Smooth muscle cell (in vitro differentiated cells): Measurements from ENCODE around the gene ANKRD9. TPM values are rescaled to one million over a fixed set of nuclear protein-coding genes. Genes with fewer than 3 reads are reported as not detected.

ENCODE experiments used
- DNase-seq: peaks from one replicate; lab custom pipeline; 2025; ENCODE audit not compliant: unreplicated experiment; lab: John Stamatoyannopoulos, UW
- H2AFZ ChIP-seq: fragments of 200-600 bp; sonication (generic); 2 replicates; pipeline ENCODE4 v1.6.0; 2016; ENCODE audit warnings: antibody characterized with exemption, low read depth, mild to moderate bottlenecking
- H3F3A ChIP-seq: fragments of 200-600 bp; sonication (generic); 2 replicates; pipeline ENCODE4 v1.6.0; 2017; ENCODE audit warnings: antibody characterized with exemption, low read depth
- H3K27ac ChIP-seq: fragments of 200-600 bp; sonication (generic); 2 replicates; pipeline ENCODE4 v1.5.1; 2016; ENCODE audit warnings: low read depth, mild to moderate bottlenecking
- H3K27me3 ChIP-seq: fragments of 200-600 bp; sonication (generic); 2 replicates; pipeline ENCODE4 v1.6.1; 2016; ENCODE audit warnings: low read depth, mild to moderate bottlenecking
- H3K36me3 ChIP-seq: fragments of 200-600 bp; sonication (generic); 2 replicates; pipeline ENCODE4 v1.5.1; 2016; ENCODE audit warnings: low read depth
- H3K4me1 ChIP-seq: fragments of 200-600 bp; sonication (generic); 2 replicates; pipeline ENCODE4 v1.5.1; 2016; ENCODE audit warnings: low read depth
- H3K4me2 ChIP-seq: fragments of 200-600 bp; sonication (generic); 2 replicates; pipeline ENCODE4 v1.6.0; 2016; ENCODE audit warnings: mild to moderate bottlenecking
- H3K4me3 ChIP-seq: fragments of 200-600 bp; sonication (generic); 2 replicates; pipeline ENCODE4 v1.5.1; 2016; ENCODE audit warnings: mild to moderate bottlenecking
- H3K79me2 ChIP-seq: fragments of 200-600 bp; sonication (generic); 2 replicates; pipeline ENCODE4 v1.6.0; 2016; ENCODE audit warnings: low read depth, mild to moderate bottlenecking
- H3K9ac ChIP-seq: fragments of 200-600 bp; sonication (generic); 2 replicates; pipeline ENCODE4 v1.6.0; 2016; ENCODE audit warnings: low read depth
- H3K9me3 ChIP-seq: fragments of 200-600 bp; sonication (generic); replicated peaks from 2 replicates; pipeline ENCODE4 v1.5.1; 2016; ENCODE audit warnings: low read depth
- H4K20me1 ChIP-seq: fragments of 200-600 bp; sonication (generic); 2 replicates; pipeline ENCODE4 v1.6.0; 2016; ENCODE audit warnings: low read depth
- CTCF ChIP-seq: fragments of 200-600 bp; sonication (generic); IDR thresholded peaks from 2 replicates; pipeline ENCODE4 v1.5.1; 2017; ENCODE audit warnings: borderline replicate concordance, mild to moderate bottlenecking, antibody characterized with exemption; ENCODE audit not compliant: insufficient read depth, poor library complexity, severe bottlenecking
- WGBS: methylation state at CpG from one replicate; pipeline ENCODE4 v1.1.7; 2016; ENCODE audit warnings: low lambda C conversion rate; 5-methylcytosine and 5-hydroxymethylcytosine counted together
- polyA plus RNA-seq: library from polyadenylated mRNA; unstranded; fragments of >200 nt; fragmentation: Nextera tagmentation; extraction: Ambion mirVana; gene quantifications from 2 replicates; pipeline ENCODE4 v1.2.1, GENCODE V29; 2016
- total RNA-seq: library from RNA; depleted of rRNA; stranded (reverse); fragments of >200 nt; gene quantifications from 2 replicates; pipeline ENCODE4 v1.2.3, GENCODE V29; 2014

Gene ANKRD9
- total and polyA plus RNA-seq, 2 experiments from 2014 or later = 17.2 to 38.9 TPM

DNA sequence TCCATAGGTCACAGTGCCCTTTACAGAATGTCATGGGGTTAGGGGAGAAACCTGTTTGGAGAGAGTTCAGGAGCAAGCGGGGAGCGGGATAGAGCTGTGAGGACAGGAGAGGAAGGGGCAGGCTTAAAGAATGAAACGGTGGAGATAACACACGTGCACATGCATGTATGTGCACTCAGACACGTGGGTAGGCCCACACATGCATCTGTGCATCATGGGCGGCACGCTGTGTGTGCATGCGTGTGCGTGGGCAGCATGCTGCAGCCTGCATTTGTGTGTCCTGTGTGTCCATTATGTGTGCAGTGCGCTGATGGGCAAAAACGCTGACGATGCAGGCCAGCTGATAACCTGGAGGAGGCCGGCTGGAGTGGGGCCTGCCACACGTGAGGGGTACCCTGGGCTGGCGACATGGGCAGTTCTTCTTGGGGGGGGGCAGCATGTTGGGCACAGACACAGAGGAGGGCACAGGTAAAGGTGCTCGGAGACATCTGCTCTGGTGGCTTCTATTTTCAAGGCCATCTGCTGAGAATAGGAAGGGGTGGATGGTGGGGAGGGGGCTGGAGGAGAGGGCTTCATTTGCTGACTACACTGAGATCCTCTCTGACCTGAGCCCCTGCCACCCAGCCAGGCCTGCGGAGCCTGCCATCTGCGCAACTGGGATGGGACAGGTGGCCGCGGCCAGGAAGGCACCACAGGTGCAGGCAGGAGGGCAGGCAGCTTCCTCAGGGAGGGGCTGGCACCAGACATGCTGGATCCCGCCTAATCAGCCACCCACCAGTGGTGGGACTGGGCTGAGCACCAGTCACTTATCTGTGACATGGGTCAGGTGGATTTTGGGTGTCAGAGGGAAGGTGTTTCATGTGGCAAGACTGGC, 4.6 kb upstream of the ANKRD9 start:
- Histone ChIP-seq H3K9ac (no peak overlapping the region), H3K4me3 (no peak overlapping the region), H3K4me1 (peaks cover 11% of the 10 kb centered on the region), H3K27ac (no peak overlapping the region), H3K79me2 (no peaks in the 10 kb centered on the region), H2AFZ (no peak overlapping the region), H3K9me3 (no peaks in the 10 kb centered on the region), H3K27me3 (no peaks in the 10 kb centered on the region), H4K20me1 (no peaks in the 10 kb centered on the region), H3K36me3 (no peaks in the 10 kb centered on the region), H3K4me2 (no peak overlapping the region), H3F3A (no peaks in the 10 kb centered on the region)
- no peak for DNase-seq
- TF ChIP-seq CTCF = no peak
- 93% methylated on average over 21 of the region's 21 CpGs for WGBS

GRCh38 chr14:102512793-102513300, 3.3 kb upstream of the ANKRD9 start:
- no peaks in the 10 kb centered on the region for H3F3A ChIP-seq
- 90% methylated on average over 11 of the region's 11 CpGs for WGBS
- H3K4me1 ChIP-seq = peaks cover 15% of the 10 kb centered on the region
- H3K4me3 ChIP-seq = no peak overlapping the region
- TF ChIP-seq CTCF = no peak
- H3K27ac ChIP-seq = no peak overlapping the region
- no peak overlapping the region for H2AFZ ChIP-seq
- no peaks in the 10 kb centered on the region for H3K79me2 ChIP-seq
- no peaks in the 10 kb centered on the region for H3K27me3 ChIP-seq
- no peak for DNase-seq
- H3K4me2 ChIP-seq = no peak overlapping the region
- H3K9ac ChIP-seq = no peak overlapping the region
- no peaks in the 10 kb centered on the region for H3K9me3 ChIP-seq
- no peaks in the 10 kb centered on the region for H3K36me3 ChIP-seq
- no peaks in the 10 kb centered on the region for H4K20me1 ChIP-seq

GRCh38 chr14:102511538-102511937, 2.0 kb upstream of the ANKRD9 start:
- Histone ChIP-seq H2AFZ (no peak overlapping the region), H4K20me1 (no peaks in the 10 kb centered on the region), H3K79me2 (no peaks in the 10 kb centered on the region), H3K4me1 (peaks cover 15% of the 10 kb centered on the region), H3F3A (no peaks in the 10 kb centered on the region), H3K27ac (no peak overlapping the region), H3K4me3 (no peak overlapping the region), H3K9ac (no peak overlapping the region), H3K36me3 (no peaks in the 10 kb centered on the region), H3K27me3 (no peaks in the 10 kb centered on the region), H3K9me3 (no peaks in the 10 kb centered on the region), H3K4me2 (no peak overlapping the region)
- 89% methylated on average over 5 of the region's 5 CpGs for WGBS
- TF ChIP-seq CTCF = no peak
- DNase-seq = no peak
